GM13976 (cell line): ENCODE results near the gene EXOC4.

Experiments
- DNase-seq: peaks from one replicate; pipeline ENCODE4 v3.0.0; 2012; ENCODE audit warnings: low spot score
- in situ Hi-C: fragments of 300-500 bp; cut with MboI; formaldehyde crosslinking; loops from one replicate; pipeline ENCODE4 v1.12.0; 2022; ENCODE audit warnings: low sequenced_read_pairs, mixed read lengths, inconsistent platforms; ENCODE audit not compliant: unreplicated experiment
- TF ChIP-seq, protein P1 (sequence below): IDR thresholded peaks from 2 replicates; pipeline ENCODE4 v1.5.1; 2012; ENCODE audit warnings: borderline replicate concordance, mild to moderate bottlenecking; ENCODE audit not compliant: insufficient read depth; ENCODE audit errors: extremely low read depth, missing control alignments, control extremely low read depth

Gene EXOC4

DNA sequence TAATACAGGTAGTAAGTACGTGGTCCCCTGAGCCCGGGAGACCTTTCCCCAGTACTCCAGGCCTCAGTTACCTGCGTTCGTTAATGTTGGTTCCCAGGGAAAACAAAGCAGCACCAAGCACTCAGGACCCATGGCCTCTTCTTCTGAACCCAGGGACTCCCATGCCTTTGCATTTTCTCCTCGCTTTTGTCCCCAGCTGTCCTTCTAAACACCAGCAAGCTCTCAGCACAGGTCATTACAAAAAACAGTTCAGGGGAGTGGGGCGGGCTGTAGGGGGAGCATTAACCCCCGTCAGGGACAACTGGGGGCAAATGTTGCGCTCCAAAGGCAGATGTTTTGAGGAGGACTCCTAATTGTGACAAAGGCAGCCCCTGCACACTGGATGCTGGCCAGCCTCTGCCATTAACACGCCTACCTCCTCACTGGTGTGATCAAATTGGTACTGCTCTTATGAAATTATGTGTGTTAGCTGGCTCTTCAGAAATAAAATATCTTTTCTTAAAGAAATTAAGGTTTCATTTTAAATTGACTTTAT lies 793.8 kb downstream of the EXOC4 start:
- DNase-seq, result no peak
- in situ Hi-C loops, result no loop called here
- TF ChIP-seq, protein P1, sequence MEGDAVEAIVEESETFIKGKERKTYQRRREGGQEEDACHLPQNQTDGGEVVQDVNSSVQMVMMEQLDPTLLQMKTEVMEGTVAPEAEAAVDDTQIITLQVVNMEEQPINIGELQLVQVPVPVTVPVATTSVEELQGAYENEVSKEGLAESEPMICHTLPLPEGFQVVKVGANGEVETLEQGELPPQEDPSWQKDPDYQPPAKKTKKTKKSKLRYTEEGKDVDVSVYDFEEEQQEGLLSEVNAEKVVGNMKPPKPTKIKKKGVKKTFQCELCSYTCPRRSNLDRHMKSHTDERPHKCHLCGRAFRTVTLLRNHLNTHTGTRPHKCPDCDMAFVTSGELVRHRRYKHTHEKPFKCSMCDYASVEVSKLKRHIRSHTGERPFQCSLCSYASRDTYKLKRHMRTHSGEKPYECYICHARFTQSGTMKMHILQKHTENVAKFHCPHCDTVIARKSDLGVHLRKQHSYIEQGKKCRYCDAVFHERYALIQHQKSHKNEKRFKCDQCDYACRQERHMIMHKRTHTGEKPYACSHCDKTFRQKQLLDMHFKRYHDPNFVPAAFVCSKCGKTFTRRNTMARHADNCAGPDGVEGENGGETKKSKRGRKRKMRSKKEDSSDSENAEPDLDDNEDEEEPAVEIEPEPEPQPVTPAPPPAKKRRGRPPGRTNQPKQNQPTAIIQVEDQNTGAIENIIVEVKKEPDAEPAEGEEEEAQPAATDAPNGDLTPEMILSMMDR, result no peak

DNA sequence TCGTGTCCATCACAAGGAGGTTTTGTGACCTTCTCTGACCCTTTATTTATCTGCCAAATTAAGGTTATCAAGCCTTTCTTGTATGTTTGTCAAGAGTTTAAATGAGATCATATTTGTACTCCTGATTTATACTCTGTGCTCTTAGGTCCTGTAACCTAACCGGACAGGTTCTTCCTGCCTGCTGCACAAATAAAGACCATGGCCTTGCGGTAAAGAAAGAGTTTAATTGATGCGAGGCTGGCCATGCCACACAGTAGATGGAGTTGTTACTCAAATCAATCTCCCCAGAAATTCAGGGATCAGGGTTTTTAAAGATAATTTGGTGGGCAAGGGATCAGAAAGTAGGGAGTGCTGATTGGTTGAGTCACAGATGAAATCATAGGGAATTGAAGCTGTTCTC lies 794.8 kb downstream of the EXOC4 start:
- in situ Hi-C loops, result no loop called here
- TF ChIP-seq, protein P1, result no peak
- no peak for DNase-seq

DNA sequence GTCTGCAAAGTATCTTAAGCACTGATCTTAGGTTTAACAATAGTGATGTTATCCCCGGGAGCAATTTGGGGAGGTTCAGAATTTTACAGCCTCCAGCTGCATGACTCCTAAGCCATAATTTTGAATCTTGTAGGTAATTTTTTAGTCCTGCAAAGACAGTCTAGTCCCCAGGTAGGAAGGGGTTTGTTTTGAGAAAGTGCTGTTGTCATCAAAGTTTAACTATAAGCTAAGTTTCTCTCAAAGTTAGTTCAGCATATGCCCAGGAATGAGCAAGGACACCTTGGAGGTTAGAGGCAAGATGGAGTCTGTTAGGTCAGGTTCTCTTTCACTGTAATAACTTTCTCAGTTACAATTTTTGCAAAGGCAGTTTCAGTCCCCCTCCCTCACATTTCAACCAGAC lies 795.3 kb downstream of the EXOC4 start:
- TF ChIP-seq, protein P1, result no peak
- in situ Hi-C loops, result no loop called here
- no peak for DNase-seq

DNA sequence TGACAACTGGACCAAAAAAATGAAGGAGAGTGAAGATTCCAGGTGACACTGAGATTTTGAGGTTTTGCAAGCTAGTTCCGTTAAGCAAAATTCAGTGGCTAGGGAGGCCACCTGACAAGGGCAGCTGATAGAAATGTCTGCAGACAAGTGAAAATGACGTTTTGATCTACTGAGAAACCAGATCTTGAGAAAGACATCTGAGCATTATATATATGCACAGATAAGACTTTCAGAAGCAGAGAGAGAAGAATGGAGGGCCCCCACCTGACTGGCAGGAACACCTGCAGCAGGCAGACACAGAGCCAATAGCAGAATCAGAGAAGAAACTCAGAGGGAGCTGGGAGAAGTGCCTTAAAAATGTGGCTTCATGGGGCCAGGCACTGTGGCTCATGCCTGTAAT lies 798.1 kb downstream of the EXOC4 start:
- no peak for DNase-seq
- in situ Hi-C loops, result no loop called here

DNA sequence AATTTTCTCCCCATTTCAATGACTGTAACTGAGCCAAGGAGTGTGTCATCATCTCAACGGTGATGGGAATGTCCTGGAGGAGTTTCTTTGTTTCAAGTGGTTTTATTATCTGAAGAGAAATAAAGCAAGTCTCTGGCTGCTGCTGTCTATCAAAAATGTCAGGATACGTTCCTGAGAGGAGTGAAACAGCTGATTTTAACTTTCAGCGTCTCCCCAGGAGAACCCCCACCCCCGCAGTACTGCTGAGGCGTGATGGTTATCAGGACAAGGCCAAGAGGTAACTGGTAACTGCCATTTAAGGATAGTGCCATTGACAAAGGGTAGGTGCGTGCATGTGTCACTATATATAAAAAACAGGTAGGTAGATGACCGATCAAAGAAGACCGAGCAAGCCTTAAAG lies 803.9 kb downstream of the EXOC4 start:
- TF ChIP-seq, protein P1, result no peak

More for the DNA sequence above, 798.1 kb downstream of the EXOC4 start:
- TF ChIP-seq, protein P1, result no peak

DNA sequence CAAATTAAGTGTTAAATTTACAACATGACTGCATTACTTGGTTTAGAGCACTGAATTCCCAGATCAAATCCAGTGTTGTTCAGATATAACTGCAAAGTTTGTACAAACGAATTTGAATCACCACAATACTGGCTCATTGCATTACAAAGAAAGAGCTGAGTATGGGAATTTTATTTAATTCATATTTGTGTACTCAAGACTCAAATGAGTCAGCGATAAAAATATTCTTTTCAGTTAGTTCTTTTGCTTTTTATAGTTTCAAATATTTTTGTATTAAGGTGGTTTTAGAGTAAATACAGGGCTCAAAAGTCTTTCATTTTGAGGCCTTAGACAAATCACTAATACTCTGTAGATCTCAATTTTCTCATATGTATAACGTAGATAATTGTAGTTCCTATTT lies 805.6 kb downstream of the EXOC4 start:
- no peak for DNase-seq
- TF ChIP-seq, protein P1, result no peak
- in situ Hi-C loops, result no loop called here

More for the DNA sequence above, 803.9 kb downstream of the EXOC4 start:
- no peak for DNase-seq
- in situ Hi-C loops, result no loop called here
